BJ (cell line): ENCODE data around the gene PBX1. TPM values are rescaled to one million over a fixed set of nuclear protein-coding genes. Genes with fewer than 3 reads are reported as not detected.

Experiments used
- CTCF ChIA-PET: fragments of 350-600 bp; formaldehyde crosslinking; extraction: SDS; loops from one replicate; lab custom pipeline; 2021; ENCODE audit warnings: antibody characterized with exemption, inconsistent platforms; lab: Yijun Ruan, JAX
- POLR2A ChIA-PET: fragments of 300-600 bp; sonication (Branson Sonifier 250); formaldehyde crosslinking; extraction: SDS; loops from one replicate; lab custom pipeline; 2021; ENCODE audit warnings: antibody characterized with exemption; lab: Charles Lee
- DNase-seq: peaks from one replicate; pipeline ENCODE4 v3.0.0-alpha.2; 2011; ENCODE audit warnings: low read depth
- H3K27me3 ChIP-seq: 2 replicates; pipeline ENCODE4 v1.6.0; 2011; ENCODE audit warnings: low read length; ENCODE audit not compliant: control insufficient read depth, insufficient read depth
- H3K36me3 ChIP-seq: 2 replicates; pipeline ENCODE4 v1.5.1; 2011; ENCODE audit warnings: low read length; ENCODE audit not compliant: control insufficient read depth, insufficient read depth
- H3K4me3 ChIP-seq: 2 replicates; pipeline ENCODE4 v1.5.1; 2011; ENCODE audit warnings: low read depth, mild to moderate bottlenecking, control low read depth, low read length
- polyA plus RNA-seq: library from polyadenylated mRNA; depleted of rRNA; stranded (reverse); fragments of >200 nt; gene quantifications from 2 replicates; pipeline ENCODE4 v1.2.3, GENCODE V29; 2011
- TF ChIP-seq, protein P1 (sequence below): IDR thresholded peaks from 2 replicates; pipeline ENCODE4 v1.5.1; 2011; ENCODE audit warnings: low read depth, mild to moderate bottlenecking, control low read depth, inconsistent platforms, low read length, moderate library complexity; ENCODE audit not compliant: insufficient read depth

The PBX1 gene
- polyA plus RNA-seq, 1 experiment: 46.1 TPM

GRCh38 chr1:164842870-164843269, 283.9 kb downstream of the PBX1 start:
- Histone ChIP-seq H3K36me3 (peaks cover 9% of the 10 kb centered on the region), H3K4me3 (no peak overlapping the region), H3K27me3 (no peaks in the 10 kb centered on the region)
- POLR2A ChIA-PET: no interaction called here
- DNase-seq: no peak
- TF ChIP-seq, protein P1, sequence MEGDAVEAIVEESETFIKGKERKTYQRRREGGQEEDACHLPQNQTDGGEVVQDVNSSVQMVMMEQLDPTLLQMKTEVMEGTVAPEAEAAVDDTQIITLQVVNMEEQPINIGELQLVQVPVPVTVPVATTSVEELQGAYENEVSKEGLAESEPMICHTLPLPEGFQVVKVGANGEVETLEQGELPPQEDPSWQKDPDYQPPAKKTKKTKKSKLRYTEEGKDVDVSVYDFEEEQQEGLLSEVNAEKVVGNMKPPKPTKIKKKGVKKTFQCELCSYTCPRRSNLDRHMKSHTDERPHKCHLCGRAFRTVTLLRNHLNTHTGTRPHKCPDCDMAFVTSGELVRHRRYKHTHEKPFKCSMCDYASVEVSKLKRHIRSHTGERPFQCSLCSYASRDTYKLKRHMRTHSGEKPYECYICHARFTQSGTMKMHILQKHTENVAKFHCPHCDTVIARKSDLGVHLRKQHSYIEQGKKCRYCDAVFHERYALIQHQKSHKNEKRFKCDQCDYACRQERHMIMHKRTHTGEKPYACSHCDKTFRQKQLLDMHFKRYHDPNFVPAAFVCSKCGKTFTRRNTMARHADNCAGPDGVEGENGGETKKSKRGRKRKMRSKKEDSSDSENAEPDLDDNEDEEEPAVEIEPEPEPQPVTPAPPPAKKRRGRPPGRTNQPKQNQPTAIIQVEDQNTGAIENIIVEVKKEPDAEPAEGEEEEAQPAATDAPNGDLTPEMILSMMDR: no peak
- CTCF ChIA-PET: no interaction called here

- CTCF ChIA-PET: no interaction called here
These were observed 284.9 kb downstream of the PBX1 start for GRCh38 chr1:164843743-164844500.

DNA sequence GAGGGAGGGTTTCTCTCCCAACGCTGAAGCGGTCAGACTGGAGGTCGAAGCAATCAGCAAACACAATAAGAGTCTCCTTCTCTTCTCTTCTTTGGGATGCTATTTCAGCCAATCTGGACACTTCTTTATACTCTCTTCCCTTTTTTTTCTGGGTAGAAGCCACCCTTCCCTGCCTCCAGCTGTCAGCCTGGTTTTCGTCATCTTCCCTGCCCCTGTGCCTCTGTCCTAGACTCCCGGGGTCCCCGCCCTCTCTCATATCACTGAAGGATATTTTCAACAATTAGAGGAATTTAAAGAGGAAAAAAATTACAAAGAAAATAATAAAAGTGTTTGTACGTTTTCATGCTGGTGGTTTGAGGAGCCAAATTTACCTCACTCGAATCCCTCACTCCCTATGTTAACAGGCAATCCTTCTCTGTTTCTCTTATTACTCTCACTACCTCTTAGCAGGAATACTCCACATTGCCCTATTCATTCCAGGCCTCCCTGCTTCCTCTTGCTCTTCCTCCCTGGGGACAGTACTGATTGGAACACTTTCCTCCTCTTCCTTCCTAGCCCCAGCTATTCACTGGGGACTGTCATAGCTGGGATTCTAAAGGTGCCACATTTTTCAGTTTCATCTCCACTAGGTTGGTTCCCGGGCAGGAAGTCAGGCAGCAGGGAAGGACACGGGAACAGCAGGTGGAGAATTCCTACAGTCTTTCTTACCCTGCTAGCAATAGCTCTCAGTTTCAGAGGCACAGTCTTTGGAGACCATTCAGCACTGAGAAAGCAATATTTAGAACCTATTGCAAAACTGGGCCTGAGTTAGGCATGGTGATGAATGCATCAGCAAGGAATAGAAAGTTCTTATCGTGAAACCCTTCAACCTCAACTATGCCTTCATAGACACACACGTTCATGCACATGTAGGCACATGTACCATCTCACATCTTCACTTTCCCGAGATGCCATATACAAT, 288.0 kb downstream of the PBX1 start:
- POLR2A ChIA-PET: no interaction called here
- TF ChIP-seq, protein P1: no peak
- CTCF ChIA-PET: no interaction called here
- no peak overlapping the region for H3K4me3 ChIP-seq
- H3K27me3 ChIP-seq: no peaks in the 10 kb centered on the region
- no peak for DNase-seq
- H3K36me3 ChIP-seq: peaks cover 10% of the 10 kb centered on the region

More at GRCh38 chr1:164843743-164844500, 284.9 kb downstream of the PBX1 start:
- H3K4me3 ChIP-seq: no peak overlapping the region
- POLR2A ChIA-PET: no interaction called here
- no peak for DNase-seq
- peaks cover 9% of the 10 kb centered on the region for H3K36me3 ChIP-seq
- TF ChIP-seq, protein P1: no peak
- no peaks in the 10 kb centered on the region for H3K27me3 ChIP-seq

DNA sequence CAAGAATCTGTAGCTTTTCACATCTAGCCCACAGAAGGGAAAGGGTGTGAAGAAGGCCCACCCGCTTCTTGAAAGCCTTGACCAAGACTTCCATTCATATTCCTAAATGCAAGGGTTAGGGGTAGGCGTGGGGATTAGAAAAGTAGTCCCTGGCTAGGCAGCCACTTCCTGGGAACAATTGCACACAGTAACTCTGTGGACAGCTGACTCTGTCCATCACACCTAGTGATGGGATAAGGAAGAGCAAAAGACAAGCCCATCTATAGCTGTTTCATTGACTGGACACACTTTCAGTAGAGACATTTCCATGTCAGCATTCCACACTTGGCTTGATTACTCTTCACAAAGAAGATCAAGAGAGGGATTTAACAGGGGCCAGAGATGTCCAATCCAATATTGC, 294.2 kb downstream of the PBX1 start:
- ChIA-PET POLR2A (no interaction called here), CTCF (interaction anchor here (0.6 kb wide), 1 partner anchor 295 kb away, joined by 3 read pairs; no protein-coding TSS in a partner anchor)
- Histone ChIP-seq H3K36me3 (peaks cover 1% of the 10 kb centered on the region), H3K27me3 (no peaks in the 10 kb centered on the region), H3K4me3 (no peak overlapping the region)
- DNase-seq: no peak
- TF ChIP-seq, protein P1: no peak

DNA sequence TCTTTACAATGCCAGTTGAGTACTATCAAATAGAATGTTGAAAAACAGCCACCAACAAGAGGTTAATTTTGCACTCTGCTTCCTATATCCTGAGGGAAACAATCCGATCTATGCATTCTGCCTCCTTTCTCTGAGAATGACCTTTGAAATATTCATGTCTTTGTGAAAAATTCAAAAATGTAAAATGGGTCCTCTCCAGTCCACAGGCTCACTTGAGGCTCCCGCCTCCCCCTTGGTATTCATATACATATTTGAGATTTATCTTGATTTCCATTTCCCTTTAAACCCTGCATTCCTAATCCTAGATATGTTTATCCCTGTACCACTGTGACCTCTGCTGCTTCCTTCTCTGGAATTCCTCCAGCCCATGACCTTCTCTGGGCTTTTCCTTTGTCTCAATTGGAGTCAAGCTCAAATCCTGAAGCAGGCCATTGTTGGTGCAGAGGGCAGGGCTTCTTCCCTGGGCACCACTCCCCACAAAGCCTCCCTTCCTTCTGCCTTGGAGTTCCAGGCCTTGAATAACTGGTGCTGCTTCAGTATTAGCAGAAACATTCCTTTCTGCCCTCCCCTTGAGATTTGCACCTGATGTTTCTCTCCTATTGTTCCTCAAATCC, 296.8 kb downstream of the PBX1 start:
- Histone ChIP-seq H3K4me3 (no peak overlapping the region), H3K27me3 (no peaks in the 10 kb centered on the region), H3K36me3 (no peaks in the 10 kb centered on the region)
- POLR2A ChIA-PET: no interaction called here
- TF ChIP-seq, protein P1: no peak
- CTCF ChIA-PET: no interaction called here
- DNase-seq: no peak
